HG03521 (cell line): ENCODE results near the gene GYPB.
"Not testable (repeated sequence)": the region's sequence is repeated elsewhere in the genome, so short reads cannot be mapped to it uniquely, and the experiment has no call there.

Experiments used
- ATAC-seq: cut with Tn5 transposase; IDR thresholded peaks from one replicate; pipeline ENCODE4 v1.9.1; 2021; ENCODE audit warnings: mild to moderate bottlenecking, moderate library complexity; ENCODE audit not compliant: unreplicated experiment

The GYPB gene

DNA sequence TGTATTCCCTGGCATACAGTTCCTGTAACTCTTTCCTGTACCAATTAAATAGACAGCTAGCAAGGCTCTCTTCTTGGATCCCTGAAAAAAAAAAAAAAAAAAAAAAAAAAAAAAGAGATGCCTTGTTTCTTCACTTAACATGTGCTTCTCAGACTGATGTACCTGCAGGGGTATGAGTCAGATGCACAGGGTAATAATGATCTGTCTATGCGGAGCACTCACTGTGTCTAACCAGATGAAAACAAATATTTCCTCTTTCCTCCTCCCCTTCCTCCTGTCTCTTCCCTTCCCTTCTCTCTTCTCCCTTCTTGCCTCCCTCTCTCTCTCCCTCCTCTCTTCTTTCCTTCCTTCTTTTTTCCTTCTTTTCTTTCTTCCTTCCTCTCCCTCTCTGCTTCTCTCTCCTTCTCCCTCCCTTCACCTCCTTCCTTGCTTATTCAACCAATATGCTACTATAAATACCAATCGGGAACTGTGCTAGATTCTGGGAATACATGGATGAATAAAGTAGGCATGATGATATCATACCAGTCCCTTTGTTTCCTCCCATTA, 3.0 kb downstream of the GYPB start:
- not testable (repeated sequence) for ATAC-seq

- no peak for ATAC-seq
Observed at GRCh38 chr4:144014808-144015207, 4.4 kb downstream of the GYPB start.

DNA sequence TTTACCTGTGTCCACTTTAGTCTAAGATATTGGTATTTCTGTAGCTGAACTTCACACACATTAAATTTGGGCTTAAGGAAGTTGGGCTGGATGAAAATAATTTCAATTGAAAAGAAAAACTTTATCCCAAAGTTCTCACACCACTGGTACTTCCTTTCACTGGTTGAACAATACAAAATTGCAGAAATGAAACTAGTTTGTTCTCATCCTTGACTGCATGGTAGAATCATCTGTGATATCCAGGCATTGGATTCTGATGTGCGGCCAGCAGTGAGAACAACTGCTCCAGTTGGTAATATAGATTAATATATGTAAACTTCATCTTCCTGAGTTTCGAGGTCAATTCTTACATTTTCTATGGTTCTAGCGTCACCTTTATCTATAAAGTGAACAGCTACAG, 10.6 kb downstream of the GYPB start:
- not testable (repeated sequence) for ATAC-seq

GRCh38 chr4:144007960-144008359, 11.2 kb downstream of the GYPB start:
- not testable (repeated sequence) for ATAC-seq

GRCh38 chr4:144006200-144006803, 12.9 kb downstream of the GYPB start:
- not testable (repeated sequence) for ATAC-seq

- ATAC-seq: not testable (repeated sequence)
Observed at GRCh38 chr4:144005558-144005953, 13.6 kb downstream of the GYPB start.

GRCh38 chr4:144004868-144005557, 14.2 kb downstream of the GYPB start:
- not testable (repeated sequence) for ATAC-seq

GRCh38 chr4:144003890-144004265, 15.3 kb downstream of the GYPB start:
- not testable (repeated sequence) for ATAC-seq

GRCh38 chr4:144003205-144003889, 15.8 kb downstream of the GYPB start:
- not testable (repeated sequence) for ATAC-seq

- not testable (repeated sequence) for ATAC-seq
Observed at GRCh38 chr4:144000331-144000995, 18.7 kb downstream of the GYPB start.

GRCh38 chr4:143996193-143996592, 23.0 kb downstream of the GYPB start:
- ATAC-seq: not testable (repeated sequence)

DNA sequence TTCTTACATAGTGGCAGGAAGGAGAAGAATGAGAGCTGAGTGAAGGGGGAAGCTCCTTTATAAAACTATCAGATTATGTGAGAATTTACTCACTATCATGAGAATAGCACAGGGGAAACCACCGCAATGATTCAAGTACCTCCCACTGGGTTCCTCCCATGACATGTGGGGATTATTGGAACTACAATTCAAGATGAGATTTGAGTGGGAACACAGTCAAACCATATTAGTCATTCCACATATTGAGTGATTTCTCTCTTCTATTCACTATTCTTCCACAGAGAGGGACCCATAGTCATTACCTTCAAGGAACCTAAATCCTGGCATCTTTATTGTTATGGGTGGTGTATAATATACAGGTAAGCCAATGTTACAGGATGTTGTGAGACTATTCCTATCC, 27.4 kb downstream of the GYPB start:
- not testable (repeated sequence) for ATAC-seq

DNA sequence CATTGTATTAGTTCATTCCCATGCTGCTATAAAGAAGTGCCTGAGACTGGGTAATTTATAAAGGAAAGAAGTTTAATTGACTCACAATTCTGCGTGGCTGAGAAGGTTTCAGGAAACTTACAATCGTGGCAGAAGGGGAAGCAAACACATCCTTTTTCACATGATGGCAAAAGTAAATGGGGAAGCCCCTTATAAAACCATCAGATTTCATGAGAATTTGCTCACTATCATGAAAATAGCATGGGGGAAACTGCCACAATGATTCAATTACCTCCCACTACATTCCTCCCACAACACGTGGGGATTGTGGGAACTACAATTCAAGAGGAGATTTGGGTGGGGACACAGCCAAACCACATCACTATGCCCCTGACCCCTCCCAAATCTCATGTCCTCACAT, 28.5 kb downstream of the GYPB start:
- not testable (repeated sequence) for ATAC-seq

DNA sequence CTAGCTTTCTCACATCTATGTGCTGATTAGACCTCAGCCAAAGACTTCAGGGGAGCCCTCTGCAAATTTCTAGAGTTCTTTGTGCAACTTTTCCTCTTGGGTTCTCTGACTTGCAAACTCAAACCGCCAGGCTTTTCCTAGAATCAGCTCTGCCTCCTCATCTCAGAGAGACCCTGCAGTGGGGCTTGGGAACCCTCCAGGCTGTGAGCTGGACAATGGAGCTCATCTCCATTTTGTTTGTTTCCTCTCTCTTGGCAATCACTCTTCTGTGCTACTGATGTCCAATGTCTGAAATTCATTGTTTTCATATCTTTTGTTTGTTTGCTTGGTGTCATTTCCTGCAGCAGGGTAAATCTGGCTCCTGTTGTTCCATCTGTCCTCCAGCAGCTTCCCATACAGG, 33.0 kb downstream of the GYPB start:
- ATAC-seq: no peak

DNA sequence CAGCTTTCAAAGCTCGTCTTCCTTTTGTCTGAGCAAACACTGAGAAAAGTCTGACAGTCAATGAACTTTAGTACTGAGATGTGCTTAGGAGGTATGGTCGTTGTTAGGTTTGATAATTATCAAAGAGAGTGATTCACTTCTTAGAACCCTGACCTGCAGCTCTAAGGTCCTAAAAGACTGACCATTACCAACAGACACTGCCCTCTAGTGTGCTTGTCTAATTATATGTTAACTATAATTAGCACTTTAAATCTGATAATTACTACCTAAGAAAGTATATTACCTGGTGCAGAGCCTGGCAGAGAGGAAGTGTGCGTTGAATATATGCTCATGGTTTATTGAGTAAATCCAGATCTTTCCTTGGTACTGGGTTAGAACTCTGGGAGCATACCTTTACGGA, 38.4 kb downstream of the GYPB start:
- ATAC-seq: not testable (repeated sequence)

GRCh38 chr4:143975527-143975926, 43.7 kb downstream of the GYPB start:
- not testable (repeated sequence) for ATAC-seq

- ATAC-seq: not testable (repeated sequence)
Observed at GRCh38 chr4:143974021-143974420, 45.2 kb downstream of the GYPB start.

DNA sequence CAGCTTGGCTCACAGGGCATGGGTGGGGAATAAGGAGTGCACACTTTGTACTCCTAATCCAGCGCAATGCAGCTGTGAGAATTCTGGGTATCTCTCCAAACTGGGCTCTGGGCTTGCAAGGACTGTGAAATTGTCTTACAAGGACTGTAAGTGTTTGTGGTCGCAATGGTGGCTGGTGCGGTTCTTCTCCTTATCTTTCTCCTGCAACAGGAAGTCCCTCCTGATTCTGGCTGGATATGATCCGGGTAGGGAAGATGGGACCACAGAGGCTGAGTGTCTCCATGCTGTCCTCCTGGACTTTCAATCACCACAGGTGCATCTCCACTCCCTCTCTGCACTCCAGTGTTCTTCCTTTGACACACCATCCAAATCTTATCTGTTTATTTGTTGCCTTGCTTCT, 58.1 kb downstream of the GYPB start:
- ATAC-seq: no peak

DNA sequence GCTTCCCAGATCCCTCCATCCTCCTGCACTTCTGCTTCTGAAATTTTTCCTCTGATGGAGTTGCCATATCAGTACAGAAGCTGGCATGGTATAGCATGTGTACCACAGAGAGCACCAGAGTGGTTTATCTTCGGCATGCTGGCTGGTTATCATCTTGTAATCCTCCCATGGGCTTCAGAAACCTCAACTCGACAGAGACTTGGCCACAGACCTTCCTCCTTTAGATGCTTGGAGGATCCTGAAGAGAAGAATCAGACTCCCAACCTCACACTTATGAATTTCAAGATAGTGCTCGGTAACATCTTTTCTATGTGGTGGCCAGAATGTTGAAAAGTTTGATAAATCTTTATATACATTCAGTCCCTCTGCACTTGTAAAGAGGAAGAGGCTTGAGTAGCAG, 63.9 kb downstream of the GYPB start:
- not testable (repeated sequence) for ATAC-seq

- ATAC-seq: not testable (repeated sequence)
Observed at GRCh38 chr4:143951458-143951972, 67.7 kb downstream of the GYPB start.

- not testable (repeated sequence) for ATAC-seq
Observed at GRCh38 chr4:143950967-143951366, 68.2 kb downstream of the GYPB start.
